Stomach (tissue), 9 donors: ENCODE measurements around the gene C17orf78. TPM values are rescaled to one million over a fixed set of nuclear protein-coding genes. Genes with fewer than 3 reads are reported as not detected.

ENCODE experiments used
- DNase-seq, 2 donors: peaks; one replicate each; pipeline versions ENCODE4 v3.0.0 to v3.0.0-alpha.2; 2013 to 2019
- H3K27ac ChIP-seq, 5 donors: fragments of 200-600 bp in 4 of 5; sonication (generic) in 4 of 5; one replicate each; pipeline ENCODE4 v1.5.1; 2013 to 2019; ENCODE audit warnings: mild to moderate bottlenecking in 1 of 5, moderate library complexity in 1 of 5
- H3K27me3 ChIP-seq, 3 donors: fragments of 200-600 bp; sonication (generic); one replicate each; pipeline ENCODE4 v1.5.1; 2017 to 2019; ENCODE audit warnings: mixed run types in 1 of 3
- H3K36me3 ChIP-seq, 4 donors: fragments of 200-600 bp; sonication (generic); 1 replicate in 3 of 4; 2 replicates in 1 of 4; pipeline ENCODE4 v1.5.1; 2016 to 2019
- H3K4me1 ChIP-seq, 4 donors: fragments of 200-600 bp; sonication (generic); one replicate each; pipeline ENCODE4 v1.5.1; 2016 to 2019
- H3K4me3 ChIP-seq, 4 donors: fragments of 200-600 bp; sonication (generic) in 3 of 4; one replicate each; pipeline ENCODE4 v1.5.1; 2016 to 2019; ENCODE audit warnings: mild to moderate bottlenecking in 1 of 4
- H3K9me3 ChIP-seq, 4 donors: fragments of 200-600 bp; sonication (generic); one replicate each; pipeline ENCODE4 v1.5.1; 2016 to 2019
- EP300 ChIP-seq: sonication (generic); formaldehyde crosslinking; IDR thresholded peaks from one replicate; pipeline ENCODE4 v1.6.1; 2017; ENCODE audit warnings: antibody characterized with exemption
- POLR2A ChIP-seq, 4 donors: fragments of 450-650 bp; IDR thresholded peaks; one replicate each; pipeline ENCODE4 v1.6.1; 2016; ENCODE audit warnings: antibody characterized with exemption in 4 of 4, control low read depth in 2 of 4, mild to moderate bottlenecking in 1 of 4, moderate library complexity in 1 of 4
- POLR2AphosphoS5 ChIP-seq, 3 donors: sonication (generic); formaldehyde crosslinking; IDR thresholded peaks; one replicate each; pipeline ENCODE4 v1.6.1; 2016; ENCODE audit warnings: antibody characterized with exemption in 3 of 3
- WGBS, 5 donors: extraction: QIAGEN DNeasy Blood & Tissue Kit in 3 of 5; methylation state at CpG; one replicate each; pipeline versions ENCODE4 v1.1.5 to v1.1.7; 2013 to 2018; 5-methylcytosine and 5-hydroxymethylcytosine counted together
- intact Hi-C: fragments of 100-400 bp; cut with DNase I; formaldehyde crosslinking; loops from one replicate; pipeline ENCODE4 v1.15.1; 2023; ENCODE audit warnings: low total_unique reads
- polyA plus RNA-seq, 3 donors: library from polyadenylated mRNA; stranded (reverse); fragments of 200-250 nt; gene quantifications; one replicate each; pipeline ENCODE4 v1.2.3, GENCODE V29; 2013
- total RNA-seq, 5 donors: library from RNA; depleted of rRNA; stranded (reverse); fragments of >200 nt; gene quantifications; one replicate each; pipeline versions ENCODE4 v1.1.0 to v1.2.3, GENCODE V29; 2014 to 2016
- TF ChIP-seq, protein P1 (sequence below), 7 experiments: fragments of 450-650 bp in 4 of 7; fragments of 200-600 bp in 3 of 7; sonication (generic) in 3 of 7; IDR thresholded peaks; one replicate each; pipeline ENCODE4 v1.5.1; 2016 to 2019; ENCODE audit warnings: antibody characterized with exemption in 7 of 7, control low read depth in 2 of 7, mild to moderate bottlenecking in 1 of 7
- donor health status: healthy with polysubstance abuse.
- donor health status: Bipolar disorder and iron deficiency.
- donor health status: healthy.

C17orf78 gene
- total and polyA plus RNA-seq, 8 donors = not detected

DNA sequence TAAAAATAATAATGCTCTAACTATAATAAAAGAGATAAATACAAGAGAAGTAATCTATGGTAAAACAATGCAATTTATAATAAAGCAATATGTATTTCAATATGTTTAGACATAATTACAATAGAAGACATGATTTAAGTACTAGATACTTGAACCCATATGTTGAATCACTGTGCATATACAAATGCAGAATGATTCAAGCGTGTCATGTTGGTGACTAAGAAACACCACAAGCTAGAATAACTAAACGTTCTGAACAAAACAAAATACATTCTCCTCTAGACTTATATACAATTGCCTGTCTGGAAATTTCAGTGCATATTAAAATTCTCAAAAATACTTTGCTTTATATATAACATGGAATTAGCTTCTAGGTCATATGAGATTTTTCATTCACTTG lies 42.1 kb downstream of the C17orf78 start:
- H3K27ac ChIP-seq = no peak overlapping the region
- no peak for DNase-seq
- TF ChIP-seq, protein P1, sequence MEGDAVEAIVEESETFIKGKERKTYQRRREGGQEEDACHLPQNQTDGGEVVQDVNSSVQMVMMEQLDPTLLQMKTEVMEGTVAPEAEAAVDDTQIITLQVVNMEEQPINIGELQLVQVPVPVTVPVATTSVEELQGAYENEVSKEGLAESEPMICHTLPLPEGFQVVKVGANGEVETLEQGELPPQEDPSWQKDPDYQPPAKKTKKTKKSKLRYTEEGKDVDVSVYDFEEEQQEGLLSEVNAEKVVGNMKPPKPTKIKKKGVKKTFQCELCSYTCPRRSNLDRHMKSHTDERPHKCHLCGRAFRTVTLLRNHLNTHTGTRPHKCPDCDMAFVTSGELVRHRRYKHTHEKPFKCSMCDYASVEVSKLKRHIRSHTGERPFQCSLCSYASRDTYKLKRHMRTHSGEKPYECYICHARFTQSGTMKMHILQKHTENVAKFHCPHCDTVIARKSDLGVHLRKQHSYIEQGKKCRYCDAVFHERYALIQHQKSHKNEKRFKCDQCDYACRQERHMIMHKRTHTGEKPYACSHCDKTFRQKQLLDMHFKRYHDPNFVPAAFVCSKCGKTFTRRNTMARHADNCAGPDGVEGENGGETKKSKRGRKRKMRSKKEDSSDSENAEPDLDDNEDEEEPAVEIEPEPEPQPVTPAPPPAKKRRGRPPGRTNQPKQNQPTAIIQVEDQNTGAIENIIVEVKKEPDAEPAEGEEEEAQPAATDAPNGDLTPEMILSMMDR (IDR thresholded peaks at IDR 0.05) = no peak
- TF ChIP-seq POLR2AphosphoS5 (IDR thresholded peaks at IDR 0.05) (no peak), POLR2A (IDR thresholded peaks at IDR 0.05) (no peak), EP300 (no peak)
- 72 to 83% (median 81%) methylated on average over 2 of the region's 2 CpGs for WGBS, 5 donors
- peaks cover 22 to 93% (median 86%) of the 10 kb centered on the region in 4 donors for H3K36me3 ChIP-seq
- intact Hi-C loops = no loop called here
- H3K4me3 ChIP-seq = no peak overlapping the region
- no peaks in the 10 kb centered on the region for H3K4me1 ChIP-seq
- H3K27me3 ChIP-seq = no peaks in the 10 kb centered on the region
- H3K9me3 ChIP-seq = no peaks in the 10 kb centered on the region

DNA sequence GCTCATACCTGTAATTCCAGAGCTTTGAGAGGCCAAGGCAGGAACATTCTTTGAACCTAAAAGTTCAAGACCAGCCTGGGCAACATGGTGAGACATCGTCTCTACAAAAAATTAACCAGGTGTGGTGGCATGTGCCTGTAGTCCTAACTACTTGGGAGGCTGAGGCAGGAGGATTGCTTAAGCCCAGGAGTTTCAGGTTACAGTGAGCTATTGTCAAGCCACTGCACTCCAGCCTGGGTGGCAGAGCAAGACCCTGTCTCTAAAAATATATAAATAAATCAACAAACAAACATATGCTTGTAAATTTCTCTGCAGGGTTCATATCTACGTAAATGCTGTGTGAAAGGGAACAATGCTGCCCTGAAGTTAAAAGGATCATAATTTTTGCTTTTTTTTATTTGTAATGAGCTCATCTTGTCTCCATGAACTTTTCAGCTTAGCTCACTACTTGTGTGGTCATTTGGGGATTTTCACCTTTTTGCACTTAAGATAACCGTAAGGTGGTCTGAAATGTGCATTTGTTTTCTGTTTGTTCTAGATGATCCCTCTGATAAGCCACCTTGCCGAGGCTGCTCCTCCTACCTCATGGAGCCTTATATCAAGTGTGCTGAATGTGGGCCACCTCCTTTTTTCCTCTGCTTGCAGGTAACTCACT lies 47.3 kb downstream of the C17orf78 start:
- Histone ChIP-seq H3K4me3 (no peak overlapping the region), H3K4me1 (no peaks in the 10 kb centered on the region), H3K36me3 (peaks cover 58 to 96% (median 91%) of the 10 kb centered on the region in 4 donors), H3K27me3 (no peaks in the 10 kb centered on the region), H3K9me3 (no peaks in the 10 kb centered on the region), H3K27ac (no peak overlapping the region)
- no peak for TF ChIP-seq POLR2A (IDR thresholded peaks at IDR 0.05)
- intact Hi-C loops = no loop called here
- 64 to 86% (median 77%) methylated on average over 4 of the region's 4 CpGs for WGBS, 5 donors
- no peak for DNase-seq

DNA sequence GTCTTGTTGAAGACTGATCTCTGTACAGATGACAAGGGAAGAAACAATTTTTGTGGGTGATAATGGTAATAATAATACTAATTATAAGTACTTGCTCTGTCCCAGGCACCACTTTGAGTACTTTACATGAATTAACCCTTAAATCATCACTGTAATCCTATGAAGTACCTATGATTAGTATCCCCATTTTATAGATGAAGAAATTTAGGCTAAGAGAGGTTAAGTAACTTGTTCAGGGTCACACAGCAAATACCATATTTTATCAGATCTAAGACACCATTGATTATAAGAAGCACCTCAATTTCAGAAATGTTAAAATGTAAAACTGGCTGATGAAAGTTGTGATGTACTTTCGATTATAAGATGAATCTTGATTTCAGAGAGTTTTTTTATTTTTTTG lies 49.5 kb downstream of the C17orf78 start:
- Histone ChIP-seq H3K4me3 (no peak overlapping the region), H3K36me3 (peaks cover 60 to 94% (median 88%) of the 10 kb centered on the region in 4 donors), H3K27me3 (no peaks in the 10 kb centered on the region), H3K27ac (no peak overlapping the region), H3K9me3 (no peaks in the 10 kb centered on the region), H3K4me1 (no peaks in the 10 kb centered on the region)
- no peak for TF ChIP-seq EP300
- TF ChIP-seq POLR2AphosphoS5 (IDR thresholded peaks at IDR 0.05) = no peak
- TF ChIP-seq POLR2A (IDR thresholded peaks at IDR 0.05) = no peak
- TF ChIP-seq, protein P1 (IDR thresholded peaks at IDR 0.05) = no peak
- 88 to 97% (median 93%) methylated on average over 1 of the region's 1 CpG for WGBS, 5 donors
- intact Hi-C loops = no loop called here
- no peak for DNase-seq

DNA sequence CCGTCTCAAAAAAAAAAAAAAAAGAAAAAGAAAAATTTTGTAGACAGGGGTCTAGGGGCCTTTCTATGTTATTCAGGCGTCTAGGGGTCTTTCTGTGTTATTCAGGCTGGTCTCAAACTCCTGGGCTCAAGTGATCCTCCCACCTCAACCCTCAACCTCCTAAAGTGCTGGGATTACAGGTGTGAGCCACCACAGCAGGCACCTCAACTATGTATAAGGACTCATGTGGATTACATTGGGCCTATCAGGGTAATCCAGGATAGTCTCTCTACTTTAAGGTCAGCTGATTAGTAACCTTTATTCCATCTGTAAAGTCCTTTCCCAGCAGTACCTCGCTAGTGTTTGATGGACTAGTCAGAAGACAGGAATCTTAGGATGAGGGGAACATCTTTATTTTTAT lies 53.3 kb downstream of the C17orf78 start:
- Histone ChIP-seq H3K4me1 (no peaks in the 10 kb centered on the region), H3K4me3 (no peak overlapping the region), H3K36me3 (peaks cover 53 to 87% (median 87%) of the 10 kb centered on the region in 4 donors), H3K27me3 (no peaks in the 10 kb centered on the region), H3K9me3 (no peaks in the 10 kb centered on the region), H3K27ac (no peak overlapping the region)
- no peak for DNase-seq
- TF ChIP-seq EP300 = no peak
- no peak for TF ChIP-seq POLR2A (IDR thresholded peaks at IDR 0.05)
- TF ChIP-seq POLR2AphosphoS5 (IDR thresholded peaks at IDR 0.05) = no peak
- TF ChIP-seq, protein P1 (IDR thresholded peaks at IDR 0.05) = no peak
- 97 to 100% (median 98%) methylated on average over 3 of the region's 3 CpGs for WGBS, 5 donors
- intact Hi-C loops = no loop called here

DNA sequence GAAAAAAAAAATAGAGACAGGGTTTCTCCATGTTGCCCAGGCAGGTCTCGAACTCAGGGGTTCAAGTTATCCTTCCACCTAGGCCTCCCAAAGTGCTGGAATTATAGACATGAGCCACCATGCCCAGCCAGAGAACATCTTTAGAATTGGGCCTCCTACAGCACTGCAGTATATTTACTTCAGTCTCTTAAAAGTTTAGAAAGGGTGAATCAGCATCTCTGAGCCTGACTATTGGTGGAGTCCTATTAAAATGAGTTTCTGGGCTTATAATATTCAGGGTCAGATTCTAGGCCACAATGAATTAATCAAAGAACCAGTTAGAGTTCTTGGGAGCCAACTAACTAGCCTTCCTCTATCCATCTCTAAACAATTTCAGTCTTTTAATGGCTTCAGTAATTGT lies 53.7 kb downstream of the C17orf78 start:
- no peaks in the 10 kb centered on the region for H3K9me3 ChIP-seq
- intact Hi-C loops = no loop called here
- WGBS, 5 donors = 94 to 100% (median 97%) methylated on average over 1 of the region's 1 CpG
- TF ChIP-seq EP300 (no peak), POLR2AphosphoS5 (IDR thresholded peaks at IDR 0.05) (no peak), POLR2A (IDR thresholded peaks at IDR 0.05) (no peak)
- TF ChIP-seq, protein P1 (IDR thresholded peaks at IDR 0.05) = no peak
- H3K36me3 ChIP-seq = peaks cover 49 to 86% (median 84%) of the 10 kb centered on the region in 4 donors
- H3K4me1 ChIP-seq = no peaks in the 10 kb centered on the region
- DNase-seq = no peak
- no peak overlapping the region for H3K27ac ChIP-seq
- no peak overlapping the region for H3K4me3 ChIP-seq
- H3K27me3 ChIP-seq = no peaks in the 10 kb centered on the region
